WTC11 (cell line): ENCODE data around the gene DYSF. TPM values are rescaled to one million over a fixed set of nuclear protein-coding genes. Genes with fewer than 3 reads are reported as not detected.

Source experiments
- ATAC-seq: fragments of 200-7000 bp; cut with Tn5 transposase; 2 replicates; pipeline ENCODE4 v1.10.0; 2021; ENCODE audit warnings: mild to moderate bottlenecking, moderate library complexity
- CTCF ChIA-PET: fragments of 300-600 bp; sonication (Branson Sonifier 250); formaldehyde crosslinking; loops from one replicate; lab custom pipeline; 2021; ENCODE audit warnings: antibody characterized with exemption; lab: Charles Lee
- POLR2A ChIA-PET: fragments of 350-600 bp; sonication (Branson Sonifier 250); formaldehyde crosslinking; loops from one replicate; lab custom pipeline; 2021; ENCODE audit warnings: antibody characterized with exemption; lab: Charles Lee
- DNase-seq: peaks from one replicate; pipeline ENCODE4 v3.0.0; 2021; ENCODE audit warnings: low spot score
- H3K27ac Mint-ChIP-seq: 2 replicates; pipeline ENCODE4 v1.8.0; 2021; ENCODE audit warnings: mixed read lengths
- H3K27me3 Mint-ChIP-seq: 2 replicates; pipeline ENCODE4 v1.8.0; 2021; ENCODE audit warnings: low read depth, mild to moderate bottlenecking, moderate library complexity, mixed read lengths
- H3K36me3 Mint-ChIP-seq: 2 replicates; pipeline ENCODE4 v1.8.0; 2021; ENCODE audit warnings: mixed read lengths
- H3K4me1 Mint-ChIP-seq: 2 replicates; pipeline ENCODE4 v1.8.0; 2022; ENCODE audit warnings: mixed read lengths
- H3K4me3 Mint-ChIP-seq: 2 replicates; pipeline ENCODE4 v1.8.0; 2021; ENCODE audit warnings: mild to moderate bottlenecking, moderate library complexity, mixed read lengths
- H3K9me3 Mint-ChIP-seq: 2 replicates; pipeline ENCODE4 v1.8.0; 2021; ENCODE audit warnings: mixed read lengths
- ATF1 ChIP-seq: sonication (generic); formaldehyde crosslinking; IDR thresholded peaks from 2 replicates; pipeline ENCODE4 v1.8.1; 2023; ENCODE audit warnings: mild to moderate bottlenecking, moderate library complexity, missing genetic modification reagents
- CBFB ChIP-seq: sonication (generic); formaldehyde crosslinking; IDR thresholded peaks from 2 replicates; pipeline ENCODE4 v1.8.1; 2022; ENCODE audit warnings: mild to moderate bottlenecking, low read depth, missing genetic modification reagents
- EMX1 ChIP-seq: fragments of 250-450 bp; sonication (Bioruptor Pico); IDR thresholded peaks from 2 replicates; pipeline ENCODE4 v1.8.0; 2021; ENCODE audit warnings: mild to moderate bottlenecking
- ESRRA ChIP-seq: sonication (generic); formaldehyde crosslinking; IDR thresholded peaks from 2 replicates; pipeline ENCODE4 v1.8.1; 2022; ENCODE audit warnings: mild to moderate bottlenecking, missing genetic modification reagents, borderline replicate concordance
- FOXK1 ChIP-seq: sonication (generic); formaldehyde crosslinking; IDR thresholded peaks from 2 replicates; pipeline ENCODE4 v1.8.0; 2022; ENCODE audit warnings: mild to moderate bottlenecking, moderate library complexity, missing genetic modification reagents
- GABPB1 ChIP-seq: sonication (generic); formaldehyde crosslinking; IDR thresholded peaks from 2 replicates; pipeline ENCODE4 v1.8.1; 2023; ENCODE audit warnings: mild to moderate bottlenecking, missing genetic modification reagents
- GTF2I ChIP-seq: fragments of 250-450 bp; sonication (Bioruptor Pico); conservative IDR thresholded peaks from 2 replicates; pipeline ENCODE4 v1.4.0; 2021; ENCODE audit warnings: mild to moderate bottlenecking
- KAT7 ChIP-seq: sonication (generic); formaldehyde crosslinking; IDR thresholded peaks from 2 replicates; pipeline ENCODE4 v1.8.1; 2023; ENCODE audit warnings: missing genetic modification reagents, mild to moderate bottlenecking, borderline replicate concordance
- MYBL2 ChIP-seq: sonication (generic); formaldehyde crosslinking; IDR thresholded peaks from 2 replicates; pipeline ENCODE4 v1.8.1; 2023; ENCODE audit warnings: mild to moderate bottlenecking, moderate library complexity, missing genetic modification reagents
- PRRX2 ChIP-seq: fragments of 250-450 bp; sonication (Bioruptor Pico); IDR thresholded peaks from 2 replicates; pipeline ENCODE4 v1.8.0; 2021; ENCODE audit warnings: mild to moderate bottlenecking
- RELA ChIP-seq: sonication (generic); formaldehyde crosslinking; IDR thresholded peaks from 2 replicates; pipeline ENCODE4 v1.8.1; 2022; ENCODE audit warnings: missing genetic modification reagents, mild to moderate bottlenecking, borderline replicate concordance
- SMAD4 ChIP-seq: sonication (generic); formaldehyde crosslinking; IDR thresholded peaks from 2 replicates; pipeline ENCODE4 v1.8.0; 2022; ENCODE audit warnings: mild to moderate bottlenecking, missing genetic modification reagents
- TEAD1 ChIP-seq: sonication (generic); formaldehyde crosslinking; IDR thresholded peaks from 2 replicates; pipeline ENCODE4 v1.8.0; 2022; ENCODE audit warnings: mild to moderate bottlenecking, missing genetic modification reagents
- TP53 ChIP-seq: sonication (generic); formaldehyde crosslinking; IDR thresholded peaks from 2 replicates; pipeline ENCODE4 v1.8.1; 2023; ENCODE audit warnings: mild to moderate bottlenecking, missing genetic modification reagents
- ZNF138 ChIP-seq: sonication (generic); formaldehyde crosslinking; conservative IDR thresholded peaks from 2 replicates; pipeline ENCODE4 v1.8.1; 2022; ENCODE audit warnings: mild to moderate bottlenecking, moderate library complexity, missing genetic modification reagents
- ZNF232 ChIP-seq: sonication (generic); formaldehyde crosslinking; IDR thresholded peaks from 2 replicates; pipeline ENCODE4 v1.8.0; 2022; ENCODE audit warnings: mild to moderate bottlenecking, missing genetic modification reagents
- ZNF317 ChIP-seq: sonication (generic); formaldehyde crosslinking; IDR thresholded peaks from 2 replicates; pipeline ENCODE4 v1.8.1; 2023; ENCODE audit warnings: low read depth, mild to moderate bottlenecking, moderate library complexity, missing genetic modification reagents, borderline replicate concordance
- ZNF423 ChIP-seq: fragments of 250-450 bp; sonication (Bioruptor Pico); IDR thresholded peaks from 2 replicates; pipeline ENCODE4 v2.1.2; 2022; ENCODE audit warnings: mild to moderate bottlenecking, moderate library complexity
- total RNA-seq: library from RNA; stranded (reverse); gene quantifications from 3 replicates; pipeline ENCODE4 v1.2.3, GENCODE V29; 2021
- TF ChIP-seq, protein P1 (sequence below): sonication (generic); formaldehyde crosslinking; IDR thresholded peaks from 2 replicates; pipeline ENCODE4 v1.8.1; 2022; ENCODE audit warnings: mild to moderate bottlenecking, moderate library complexity, missing genetic modification reagents
- TF ChIP-seq, protein P2 (sequence below): sonication (generic); formaldehyde crosslinking; conservative IDR thresholded peaks from 2 replicates; pipeline ENCODE4 v1.8.1; 2022; ENCODE audit warnings: mild to moderate bottlenecking, missing genetic modification reagents
- TF ChIP-seq, protein P3 (sequence below): fragments of 250-450 bp; sonication (Bioruptor Pico); IDR thresholded peaks from 2 replicates; pipeline ENCODE4 v1.8.0; 2021; ENCODE audit warnings: mild to moderate bottlenecking
- TF ChIP-seq, protein P4 (sequence below): sonication (generic); formaldehyde crosslinking; IDR thresholded peaks from 2 replicates; pipeline ENCODE4 v1.8.1; 2022; ENCODE audit warnings: mild to moderate bottlenecking, missing genetic modification reagents, moderate library complexity, borderline replicate concordance
- TF ChIP-seq, protein P5 (sequence below): sonication (generic); formaldehyde crosslinking; IDR thresholded peaks from 2 replicates; pipeline ENCODE4 v1.8.1; 2023; ENCODE audit warnings: mild to moderate bottlenecking, missing genetic modification reagents

DYSF gene
- total RNA-seq, 1 experiment from 2014 or later: 14.8 TPM

DNA sequence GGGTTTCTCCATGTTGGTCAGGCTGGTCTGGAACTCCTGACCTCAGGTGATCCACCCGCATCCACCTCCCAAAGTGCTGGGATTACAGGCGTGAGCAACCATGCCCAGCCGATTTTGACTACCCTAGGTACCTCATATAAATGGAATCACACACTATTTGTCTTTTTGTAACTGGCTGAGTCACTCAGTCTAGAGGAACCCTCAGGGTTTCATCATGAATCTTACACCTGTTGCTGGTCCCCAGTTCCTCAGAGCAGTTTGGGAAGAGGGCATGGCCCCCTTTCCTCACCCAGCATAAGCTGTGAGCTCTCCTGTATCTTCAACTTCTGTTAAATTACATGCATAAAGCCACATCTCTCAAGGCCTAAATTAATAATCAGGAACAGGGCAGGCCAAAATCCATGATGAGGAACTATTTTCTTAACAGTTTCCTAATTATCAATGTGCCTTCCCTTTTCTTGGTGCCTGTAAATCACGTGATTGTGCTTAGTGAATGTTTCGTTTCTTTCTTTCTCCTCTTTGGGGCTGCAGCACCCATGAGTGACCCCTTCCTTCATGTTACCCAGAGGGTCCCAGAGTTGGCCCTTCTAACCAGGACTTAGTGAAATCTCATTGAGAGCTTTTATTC, 20.9 kb downstream of the DYSF start:
- ChIA-PET POLR2A (no interaction called here), CTCF (interaction anchor here (1.1 to 3.5 kb wide), 3 partner anchors 13 to 20 kb away, joined by 4 to 19 read pairs (median 6); partner anchors contain the start of gene DYSF)
- H3K27ac Mint-ChIP-seq: no peak overlapping the region
- peaks cover 2% of the 10 kb centered on the region for H3K27me3 Mint-ChIP-seq
- ATAC-seq: no peak
- no peak for DNase-seq
- peaks cover 16% of the 10 kb centered on the region for H3K4me1 Mint-ChIP-seq
- H3K9me3 Mint-ChIP-seq: peaks cover 5% of the 10 kb centered on the region
- TF ChIP-seq PRRX2 (CRISPR knock-in tag) (no peak), MYBL2 (no peak), CBFB (CRISPR knock-in tag) (no peak), GTF2I (CRISPR knock-in tag) (no peak), ZNF317 (CRISPR knock-in tag) (no peak)
- H3K36me3 Mint-ChIP-seq: peaks cover 4% of the 10 kb centered on the region; the same call in 1 of the 2 replicates
- no peak overlapping the region for H3K4me3 Mint-ChIP-seq

DNA sequence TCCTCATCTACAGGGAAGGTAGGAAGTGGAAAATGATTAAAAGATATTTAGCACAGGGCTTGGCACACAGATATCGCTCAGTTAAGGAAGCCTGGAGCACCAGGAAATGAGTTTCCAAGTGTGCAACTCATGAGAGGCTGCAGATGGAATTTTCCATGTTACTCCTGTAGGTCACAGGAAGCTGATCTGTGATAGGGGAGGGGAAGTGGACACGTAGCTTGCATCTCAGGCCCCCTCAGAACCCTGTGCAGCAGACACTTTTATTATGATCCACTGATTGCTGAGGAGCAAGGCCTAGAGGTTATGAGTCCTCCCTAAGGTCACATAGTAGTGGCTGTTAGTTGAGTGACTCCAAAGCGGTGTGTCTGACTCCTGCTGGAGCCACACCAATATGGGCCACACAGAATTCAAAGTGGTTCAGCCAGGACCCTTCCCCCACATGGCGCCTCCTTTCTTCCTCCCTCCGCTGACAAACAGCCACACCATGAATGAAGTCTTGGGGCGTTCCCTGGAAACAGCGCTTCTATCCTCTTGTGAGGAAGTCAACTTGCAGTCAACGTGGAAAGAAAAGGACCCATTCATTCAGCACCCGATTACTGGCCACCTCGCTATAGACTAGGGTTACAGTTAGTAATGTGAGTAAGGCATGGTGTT, 21.5 kb downstream of the DYSF start:
- H3K4me1 Mint-ChIP-seq: peaks cover 16% of the 10 kb centered on the region
- peaks cover 5% of the 10 kb centered on the region for H3K9me3 Mint-ChIP-seq
- CTCF ChIA-PET: interaction anchor here (2.0 to 3.5 kb wide), 2 partner anchors 14 to 21 kb away, joined by 6 to 19 read pairs; partner anchors contain the start of gene DYSF
- no peak overlapping the region for H3K4me3 Mint-ChIP-seq
- no peak overlapping the region for H3K27ac Mint-ChIP-seq
- peaks cover 4% of the 10 kb centered on the region; the same call in 1 of the 2 replicates for H3K36me3 Mint-ChIP-seq
- peaks cover 2% of the 10 kb centered on the region; the same call in 1 of the 2 replicates for H3K27me3 Mint-ChIP-seq
- DNase-seq (no peak), ATAC-seq (no peak)
- POLR2A ChIA-PET: no interaction called here
- TF ChIP-seq, protein P1, sequence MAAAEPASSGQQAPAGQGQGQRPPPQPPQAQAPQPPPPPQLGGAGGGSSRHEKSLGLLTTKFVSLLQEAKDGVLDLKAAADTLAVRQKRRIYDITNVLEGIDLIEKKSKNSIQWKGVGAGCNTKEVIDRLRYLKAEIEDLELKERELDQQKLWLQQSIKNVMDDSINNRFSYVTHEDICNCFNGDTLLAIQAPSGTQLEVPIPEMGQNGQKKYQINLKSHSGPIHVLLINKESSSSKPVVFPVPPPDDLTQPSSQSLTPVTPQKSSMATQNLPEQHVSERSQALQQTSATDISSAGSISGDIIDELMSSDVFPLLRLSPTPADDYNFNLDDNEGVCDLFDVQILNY (CRISPR knock-in tag): no peak
- TF ChIP-seq ESRRA (CRISPR knock-in tag) (no peak), GABPB1 (CRISPR knock-in tag) (no peak), ZNF423 (CRISPR knock-in tag) (no peak), TEAD1 (CRISPR knock-in tag) (no peak), ZNF232 (CRISPR knock-in tag) (no peak), ZNF138 (CRISPR knock-in tag) (no peak)
- TF ChIP-seq, protein P2, sequence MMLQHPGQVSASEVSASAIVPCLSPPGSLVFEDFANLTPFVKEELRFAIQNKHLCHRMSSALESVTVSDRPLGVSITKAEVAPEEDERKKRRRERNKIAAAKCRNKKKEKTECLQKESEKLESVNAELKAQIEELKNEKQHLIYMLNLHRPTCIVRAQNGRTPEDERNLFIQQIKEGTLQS (CRISPR knock-in tag): no peak
- TF ChIP-seq, protein P3, sequence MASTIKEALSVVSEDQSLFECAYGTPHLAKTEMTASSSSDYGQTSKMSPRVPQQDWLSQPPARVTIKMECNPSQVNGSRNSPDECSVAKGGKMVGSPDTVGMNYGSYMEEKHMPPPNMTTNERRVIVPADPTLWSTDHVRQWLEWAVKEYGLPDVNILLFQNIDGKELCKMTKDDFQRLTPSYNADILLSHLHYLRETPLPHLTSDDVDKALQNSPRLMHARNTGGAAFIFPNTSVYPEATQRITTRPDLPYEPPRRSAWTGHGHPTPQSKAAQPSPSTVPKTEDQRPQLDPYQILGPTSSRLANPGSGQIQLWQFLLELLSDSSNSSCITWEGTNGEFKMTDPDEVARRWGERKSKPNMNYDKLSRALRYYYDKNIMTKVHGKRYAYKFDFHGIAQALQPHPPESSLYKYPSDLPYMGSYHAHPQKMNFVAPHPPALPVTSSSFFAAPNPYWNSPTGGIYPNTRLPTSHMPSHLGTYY (CRISPR knock-in tag): no peak

DNA sequence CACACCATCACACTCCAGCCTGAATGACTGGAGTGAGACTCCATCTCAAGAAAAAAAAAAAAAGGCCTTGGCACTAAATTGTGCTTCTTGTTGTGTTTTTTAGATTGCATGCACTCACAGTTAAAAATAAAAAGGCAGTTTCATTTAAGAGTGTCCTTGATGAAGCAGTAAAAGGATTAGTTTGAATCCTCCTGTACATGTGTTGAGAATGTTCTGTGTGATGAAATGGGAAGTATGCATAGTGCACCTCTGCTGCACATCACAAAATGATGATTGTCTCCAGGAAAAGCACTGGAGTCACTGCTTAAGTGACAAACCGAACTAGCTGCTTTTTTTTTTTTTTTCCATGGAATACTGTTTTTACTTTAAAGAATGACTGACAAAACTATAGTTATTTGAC, 23.1 kb downstream of the DYSF start:
- no peak overlapping the region for H3K4me3 Mint-ChIP-seq
- ChIA-PET CTCF (interaction anchor here (0.7 to 3.5 kb wide), 5 partner anchors 15 to 145 kb away, joined by 3 to 19 read pairs (median 6); partner anchors contain the start of genes DYSF and ZNF638), POLR2A (no interaction called here)
- TF ChIP-seq KAT7: no peak
- TF ChIP-seq RELA (CRISPR knock-in tag): no peak
- TF ChIP-seq SMAD4 (CRISPR knock-in tag): no peak
- no peak for TF ChIP-seq ZNF138 (CRISPR knock-in tag)
- no peak for TF ChIP-seq TP53
- no peak for TF ChIP-seq ATF1 (CRISPR knock-in tag)
- TF ChIP-seq FOXK1: no peak
- TF ChIP-seq, protein P4, sequence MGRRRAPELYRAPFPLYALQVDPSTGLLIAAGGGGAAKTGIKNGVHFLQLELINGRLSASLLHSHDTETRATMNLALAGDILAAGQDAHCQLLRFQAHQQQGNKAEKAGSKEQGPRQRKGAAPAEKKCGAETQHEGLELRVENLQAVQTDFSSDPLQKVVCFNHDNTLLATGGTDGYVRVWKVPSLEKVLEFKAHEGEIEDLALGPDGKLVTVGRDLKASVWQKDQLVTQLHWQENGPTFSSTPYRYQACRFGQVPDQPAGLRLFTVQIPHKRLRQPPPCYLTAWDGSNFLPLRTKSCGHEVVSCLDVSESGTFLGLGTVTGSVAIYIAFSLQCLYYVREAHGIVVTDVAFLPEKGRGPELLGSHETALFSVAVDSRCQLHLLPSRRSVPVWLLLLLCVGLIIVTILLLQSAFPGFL (CRISPR knock-in tag): no peak
- TF ChIP-seq CBFB (CRISPR knock-in tag): no peak
- TF ChIP-seq EMX1 (CRISPR knock-in tag): no peak
- TF ChIP-seq, protein P5, sequence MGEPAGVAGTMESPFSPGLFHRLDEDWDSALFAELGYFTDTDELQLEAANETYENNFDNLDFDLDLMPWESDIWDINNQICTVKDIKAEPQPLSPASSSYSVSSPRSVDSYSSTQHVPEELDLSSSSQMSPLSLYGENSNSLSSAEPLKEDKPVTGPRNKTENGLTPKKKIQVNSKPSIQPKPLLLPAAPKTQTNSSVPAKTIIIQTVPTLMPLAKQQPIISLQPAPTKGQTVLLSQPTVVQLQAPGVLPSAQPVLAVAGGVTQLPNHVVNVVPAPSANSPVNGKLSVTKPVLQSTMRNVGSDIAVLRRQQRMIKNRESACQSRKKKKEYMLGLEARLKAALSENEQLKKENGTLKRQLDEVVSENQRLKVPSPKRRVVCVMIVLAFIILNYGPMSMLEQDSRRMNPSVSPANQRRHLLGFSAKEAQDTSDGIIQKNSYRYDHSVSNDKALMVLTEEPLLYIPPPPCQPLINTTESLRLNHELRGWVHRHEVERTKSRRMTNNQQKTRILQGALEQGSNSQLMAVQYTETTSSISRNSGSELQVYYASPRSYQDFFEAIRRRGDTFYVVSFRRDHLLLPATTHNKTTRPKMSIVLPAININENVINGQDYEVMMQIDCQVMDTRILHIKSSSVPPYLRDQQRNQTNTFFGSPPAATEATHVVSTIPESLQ (CRISPR knock-in tag): no peak

More for the DNA sequence above, 23.1 kb downstream of the DYSF start:
- H3K27ac Mint-ChIP-seq: no peak overlapping the region
- ATAC-seq: no peak
- peaks cover 2% of the 10 kb centered on the region; the same call in 1 of the 2 replicates for H3K27me3 Mint-ChIP-seq
- peaks cover 5% of the 10 kb centered on the region for H3K9me3 Mint-ChIP-seq
- DNase-seq: no peak
- H3K4me1 Mint-ChIP-seq: peaks cover 16% of the 10 kb centered on the region
- H3K36me3 Mint-ChIP-seq: peaks cover 4% of the 10 kb centered on the region; the same call in 1 of the 2 replicates
